Mesenchymal stem cell (in vitro differentiated cells and primary cell): ENCODE measurements around the gene TMEM91.

Source experiments
- DNase-seq: peaks from one replicate; pipeline ENCODE4 v3.0.0-alpha.2; 2013
- H2AFZ ChIP-seq: one replicate; pipeline ENCODE4 v1.6.1; 2013; ENCODE audit warnings: low read depth, mild to moderate bottlenecking, control low read depth, inconsistent platforms, low read length, moderate library complexity
- H2AK5ac ChIP-seq: 2 replicates; pipeline ENCODE4 v1.6.1; 2013; ENCODE audit warnings: low read length, moderate library complexity, mild to moderate bottlenecking, inconsistent platforms; ENCODE audit not compliant: severe bottlenecking
- H2BK120ac ChIP-seq: one replicate; pipeline ENCODE4 v1.6.1; 2013; ENCODE audit warnings: low read depth, mild to moderate bottlenecking, inconsistent platforms, low read length, moderate library complexity
- H2BK12ac ChIP-seq, 2 experiments: one replicate each; pipeline ENCODE4 v1.6.1; 2013; ENCODE audit warnings: inconsistent platforms in 2 of 2, low read length in 2 of 2, mild to moderate bottlenecking in 2 of 2, moderate library complexity in 2 of 2, control low read depth in 1 of 2
- H2BK15ac ChIP-seq: one replicate; pipeline ENCODE4 v1.6.1; 2013; ENCODE audit warnings: mild to moderate bottlenecking, low read depth, inconsistent platforms; ENCODE audit not compliant: poor library complexity, severe bottlenecking
- H2BK5ac ChIP-seq: 2 replicates; pipeline ENCODE4 v1.6.1; 2013; ENCODE audit warnings: low read depth, mild to moderate bottlenecking, low read length, control low read depth, inconsistent platforms; ENCODE audit not compliant: poor library complexity, severe bottlenecking
- H3K14ac ChIP-seq, 2 experiments: one replicate each; pipeline ENCODE4 v1.6.1; 2013; ENCODE audit warnings: inconsistent platforms in 2 of 2, low read length in 2 of 2, control low read depth in 1 of 2, mild to moderate bottlenecking in 1 of 2, moderate library complexity in 1 of 2
- H3K18ac ChIP-seq, 2 experiments: one replicate each; pipeline ENCODE4 v1.6.1; 2013; ENCODE audit warnings: inconsistent platforms in 2 of 2, low read length in 2 of 2, control low read depth in 1 of 2, low read depth in 1 of 2, mild to moderate bottlenecking in 1 of 2
- H3K23ac ChIP-seq, 2 experiments: one replicate each; pipeline ENCODE4 v1.6.1; 2013; ENCODE audit warnings: inconsistent platforms in 2 of 2, low read length in 2 of 2, mild to moderate bottlenecking in 2 of 2, moderate library complexity in 2 of 2, control low read depth in 1 of 2
- H3K27ac ChIP-seq: 2 replicates; pipeline ENCODE4 v1.5.1; 2013; ENCODE audit warnings: mild to moderate bottlenecking, moderate library complexity, low read length, control low read depth, inconsistent platforms; ENCODE audit not compliant: poor library complexity, severe bottlenecking
- H3K27me3 ChIP-seq, 2 experiments: 2 replicates each; pipeline versions ENCODE4 v1.6.1 to v1.7.0; 2013; ENCODE audit warnings: low read length in 2 of 2, mild to moderate bottlenecking in 2 of 2, moderate library complexity in 2 of 2, control low read depth in 1 of 2, inconsistent platforms in 1 of 2; ENCODE audit not compliant: control insufficient read depth in 1 of 2, insufficient read depth in 1 of 2
- H3K36me3 ChIP-seq, 2 experiments: 2 replicates each; pipeline versions ENCODE4 v1.6.1 to v1.7.0; 2013; ENCODE audit warnings: low read length in 2 of 2, control low read depth in 1 of 2, inconsistent platforms in 1 of 2, low read depth in 1 of 2, mild to moderate bottlenecking in 1 of 2; ENCODE audit not compliant: insufficient read depth in 2 of 2, control insufficient read depth in 1 of 2
- H3K4ac ChIP-seq, 2 experiments: one replicate each; pipeline ENCODE4 v1.6.1; 2013; ENCODE audit warnings: inconsistent platforms in 2 of 2, low read length in 2 of 2, mild to moderate bottlenecking in 2 of 2, moderate library complexity in 2 of 2, control low read depth in 1 of 2, low read depth in 1 of 2
- H3K4me1 ChIP-seq: 2 replicates; pipeline ENCODE4 v1.6.1; 2013; ENCODE audit warnings: low read depth, low read length, control low read depth; ENCODE audit not compliant: control insufficient read depth, insufficient read depth
- H3K4me2 ChIP-seq: 2 replicates; pipeline ENCODE4 v1.6.1; 2013; ENCODE audit warnings: low read length, mild to moderate bottlenecking, inconsistent platforms; ENCODE audit not compliant: poor library complexity, severe bottlenecking
- H3K4me3 ChIP-seq, 2 experiments: 2 replicates each; pipeline versions ENCODE4 v1.5.1 to v1.7.0; 2013; ENCODE audit warnings: low read length in 2 of 2, mild to moderate bottlenecking in 2 of 2, control low read depth in 1 of 2, low read depth in 1 of 2; ENCODE audit not compliant: insufficient read depth in 1 of 2
- H3K79me1 ChIP-seq: replicated peaks from 2 replicates; pipeline ENCODE4 v1.6.1; 2013; ENCODE audit warnings: mild to moderate bottlenecking, control low read depth, low read length, inconsistent platforms; ENCODE audit not compliant: poor library complexity, severe bottlenecking
- H3K9ac ChIP-seq: 2 replicates; pipeline ENCODE4 v1.7.0; 2013; ENCODE audit warnings: mild to moderate bottlenecking, low read length, moderate library complexity
- H3K9me3 ChIP-seq: 2 replicates; pipeline ENCODE4 v1.7.0; 2013; ENCODE audit warnings: mild to moderate bottlenecking, low read length; ENCODE audit not compliant: control insufficient read depth
- H4K8ac ChIP-seq: one replicate; pipeline ENCODE4 v1.6.1; 2013; ENCODE audit warnings: inconsistent platforms, mild to moderate bottlenecking, low read length, moderate library complexity
- H4K91ac ChIP-seq: one replicate; pipeline ENCODE4 v1.6.1; 2013; ENCODE audit warnings: mild to moderate bottlenecking, low read length, inconsistent platforms
- WGBS: methylation state at CpG from one replicate; pipeline ENCODE4 v1.1.7; 2013; ENCODE audit warnings: mixed read lengths; 5-methylcytosine and 5-hydroxymethylcytosine counted together

TMEM91 gene

DNA sequence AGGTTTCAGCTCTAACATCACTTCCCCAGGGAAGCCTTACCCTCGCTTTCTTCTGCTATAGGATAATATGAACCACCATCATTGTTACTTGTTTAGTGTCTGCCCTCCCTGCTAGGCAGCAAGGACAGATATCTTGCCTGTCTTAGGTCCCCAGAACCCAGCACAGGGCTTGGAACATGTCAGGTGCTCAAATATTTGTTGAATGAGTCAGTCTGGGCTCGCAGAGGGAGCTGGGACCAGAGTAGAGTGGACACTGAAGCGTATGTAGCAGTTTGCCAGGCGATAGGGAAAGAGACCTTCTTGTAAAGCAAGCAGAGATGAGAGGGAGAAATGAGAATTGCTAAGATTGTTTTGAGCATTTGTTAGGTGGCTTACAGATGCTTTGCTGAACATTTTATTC lies 33.0 kb downstream of the TMEM91 start:
- peak; percentile 34 for DNase-seq
- Histone ChIP-seq H3K18ac (no peak overlapping the region), H3K4me2 (no peak overlapping the region), H3K23ac (no peak overlapping the region), H3K27me3 (no peaks in the 10 kb centered on the region), H2BK5ac (no peak overlapping the region), H3K4ac (no peak overlapping the region), H3K9me3 (no peaks in the 10 kb centered on the region), H3K4me3 (no peak overlapping the region), H3K27ac (no peak overlapping the region), H2BK120ac (no peak overlapping the region), H3K14ac (no peak overlapping the region), H3K79me1 (peaks cover 11% of the 10 kb centered on the region), H3K9ac (no peak overlapping the region), H3K36me3 (peaks cover 30 to 33% of the 10 kb centered on the region in 2 experiments), H4K8ac (no peak overlapping the region), H2BK15ac (no peak overlapping the region), H2AFZ (no peak overlapping the region), H2BK12ac (no peak overlapping the region), H3K4me1 (peaks cover 20% of the 10 kb centered on the region), H2AK5ac (no peak overlapping the region), H4K91ac (no peak overlapping the region)
- 58% methylated on average over 4 of the region's 4 CpGs for WGBS

DNA sequence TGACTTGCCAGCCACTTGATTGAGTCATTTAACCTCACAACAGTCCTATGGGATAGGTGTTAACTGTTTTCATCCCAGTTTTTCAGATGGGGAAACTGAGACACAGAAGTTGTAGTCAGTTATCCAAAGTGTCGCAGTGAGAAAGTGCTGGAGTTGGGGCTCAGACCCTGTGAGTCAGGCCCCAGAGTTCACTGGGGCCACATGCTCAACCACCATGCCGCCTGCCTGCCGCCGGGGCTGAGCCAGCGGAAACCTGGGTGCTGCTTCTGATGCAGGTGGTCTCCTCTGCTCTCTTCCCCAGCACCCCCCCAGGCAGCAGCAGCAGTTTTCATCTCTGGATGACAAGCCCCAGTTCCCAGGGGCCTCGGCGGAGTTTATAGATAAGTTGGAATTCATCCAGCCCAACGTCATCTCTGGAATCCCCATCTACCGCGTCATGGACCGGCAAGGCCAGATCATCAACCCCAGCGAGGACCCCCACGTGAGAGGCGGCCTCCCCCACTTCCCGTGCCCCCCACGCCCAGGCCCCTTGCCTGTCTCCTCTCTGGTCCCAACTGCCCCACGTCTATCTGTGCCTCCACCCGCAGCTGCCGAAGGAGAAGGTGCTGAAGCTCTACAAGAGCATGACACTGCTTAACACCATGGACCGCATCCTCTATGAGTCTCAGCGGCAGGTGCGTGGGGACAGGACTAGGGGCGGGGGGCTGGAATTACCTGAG lies 34.2 kb downstream of the TMEM91 start:
- Histone ChIP-seq H2BK5ac (no peak overlapping the region), H2BK12ac (no peak overlapping the region), H3K27me3 (no peaks in the 10 kb centered on the region), H2AK5ac (no peak overlapping the region), H3K4me1 (peaks cover 26% of the 10 kb centered on the region), H3K23ac (no peak overlapping the region), H3K18ac (no peak overlapping the region), H2AFZ (no peak overlapping the region), H3K36me3 (peaks cover 42 to 45% of the 10 kb centered on the region in 2 experiments), H3K9me3 (no peaks in the 10 kb centered on the region), H2BK15ac (no peak overlapping the region), H3K4ac (no peak overlapping the region), H3K4me2 (no peak overlapping the region), H3K27ac (no peak overlapping the region), H2BK120ac (no peak overlapping the region), H3K4me3 (no peak overlapping the region), H3K9ac (no peak overlapping the region), H3K14ac (no peak overlapping the region), H4K8ac (no peak overlapping the region), H4K91ac (no peak overlapping the region), H3K79me1 (peaks cover 11% of the 10 kb centered on the region)
- WGBS: 95% methylated on average over 23 of the region's 23 CpGs
- no peak for DNase-seq

DNA sequence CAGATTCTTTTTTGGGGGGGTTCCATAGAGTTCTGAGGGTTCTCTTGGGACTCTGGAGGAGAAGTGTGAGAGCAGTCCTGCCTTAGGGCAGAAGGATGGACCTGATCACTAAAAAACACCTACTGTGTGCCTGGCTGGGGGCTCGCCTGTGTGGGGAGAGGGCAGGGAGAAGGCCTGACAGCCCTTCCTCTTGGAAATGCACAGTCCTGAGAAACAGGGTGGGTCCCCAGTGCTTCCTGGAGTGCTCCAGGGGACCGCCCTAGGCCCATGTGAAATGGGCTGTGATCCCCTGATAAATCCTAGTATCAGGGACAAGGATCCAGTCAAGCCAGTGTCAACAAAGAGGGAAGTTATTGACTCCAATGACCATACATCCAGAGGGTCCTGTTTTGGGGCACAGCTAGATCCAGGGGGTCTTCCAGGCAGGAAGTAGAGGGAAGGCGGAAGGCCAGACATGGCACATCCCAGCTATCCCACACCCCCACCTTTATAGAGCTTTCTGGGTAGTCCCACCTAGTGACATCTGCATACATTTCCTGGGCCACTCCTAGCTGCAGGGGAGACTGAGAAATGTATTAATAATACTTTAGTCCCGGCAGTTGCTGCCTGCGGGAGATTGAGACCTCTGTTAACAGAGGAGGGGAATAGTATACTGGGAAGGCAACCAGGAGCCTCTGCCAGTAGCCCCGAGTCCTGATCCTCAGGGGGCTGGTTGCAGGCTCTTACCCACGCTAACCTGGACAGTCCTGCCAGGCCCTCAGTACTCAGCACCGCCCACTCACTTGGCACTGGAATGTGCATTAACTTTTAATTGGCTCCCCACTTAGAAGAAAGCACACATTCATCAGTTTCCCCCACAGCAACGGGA lies 35.0 kb downstream of the TMEM91 start:
- H3K79me1 ChIP-seq: peaks cover 10% of the 10 kb centered on the region

DNA sequence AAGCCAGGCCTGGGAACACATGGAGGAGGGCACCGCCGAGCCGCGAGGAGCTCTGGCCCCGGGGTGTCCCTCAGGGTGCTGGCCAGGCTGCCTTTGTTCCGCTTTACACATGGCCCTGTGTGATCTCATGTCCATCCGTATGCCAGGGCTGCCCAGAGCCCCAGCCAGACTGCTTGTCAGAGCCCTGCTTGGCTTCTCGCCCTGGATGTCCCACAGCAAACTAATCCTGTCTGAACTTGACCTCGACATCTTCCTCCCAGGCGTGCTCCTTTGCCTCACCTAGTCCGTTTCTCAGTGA lies 35.6 kb downstream of the TMEM91 start:
- no peak for DNase-seq
- Histone ChIP-seq H4K8ac (no peak overlapping the region), H3K4me2 (no peak overlapping the region), H2AK5ac (no peak overlapping the region), H2BK120ac (no peak overlapping the region), H3K27me3 (no peaks in the 10 kb centered on the region), H3K9ac (no peak overlapping the region), H3K36me3 (peaks cover 51 to 56% of the 10 kb centered on the region in 2 experiments), H3K14ac (no peak overlapping the region), H3K23ac (no peak overlapping the region), H3K18ac (no peak overlapping the region), H2BK5ac (no peak overlapping the region), H3K27ac (no peak overlapping the region), H3K79me1 (peaks cover 10% of the 10 kb centered on the region), H3K9me3 (no peaks in the 10 kb centered on the region), H2BK12ac (no peak overlapping the region), H3K4me1 (peaks cover 26% of the 10 kb centered on the region), H2BK15ac (no peak overlapping the region), H3K4ac (no peak overlapping the region), H4K91ac (no peak overlapping the region), H3K4me3 (no peak overlapping the region), H2AFZ (no peak overlapping the region)
- WGBS: 78% methylated on average over 11 of the region's 11 CpGs

More for the DNA sequence above, 35.0 kb downstream of the TMEM91 start:
- DNase-seq: no peak
- no peak overlapping the region for H4K8ac ChIP-seq
- no peak overlapping the region for H2BK12ac ChIP-seq
- no peak overlapping the region for H2BK15ac ChIP-seq
- no peak overlapping the region for H3K4me2 ChIP-seq
- peaks cover 26% of the 10 kb centered on the region for H3K4me1 ChIP-seq
- H3K27ac ChIP-seq: no peak overlapping the region
- no peak overlapping the region for H4K91ac ChIP-seq
- no peak overlapping the region for H3K4me3 ChIP-seq
- H2BK120ac ChIP-seq: no peak overlapping the region
- H3K27me3 ChIP-seq: no peaks in the 10 kb centered on the region
- no peak overlapping the region for H2AFZ ChIP-seq
- H3K23ac ChIP-seq: no peak overlapping the region
- no peaks in the 10 kb centered on the region for H3K9me3 ChIP-seq
- no peak overlapping the region for H2BK5ac ChIP-seq
- no peak overlapping the region for H3K9ac ChIP-seq
- no peak overlapping the region for H3K18ac ChIP-seq
- no peak overlapping the region for H3K4ac ChIP-seq
- peaks cover 46 to 50% of the 10 kb centered on the region in 2 experiments for H3K36me3 ChIP-seq
- no peak overlapping the region for H2AK5ac ChIP-seq
- no peak overlapping the region for H3K14ac ChIP-seq
- WGBS: 70% methylated on average over 9 of the region's 9 CpGs
